Lower lobe of right lung (tissue), 2 donors: ENCODE results near the gene PCBP3. TPM values are rescaled to one million over a fixed set of nuclear protein-coding genes. Genes with fewer than 3 reads are reported as not detected.

Experiments used
- ATAC-seq, 2 donors: fragments of 200-7000 bp; cut with Tn5 transposase; one replicate each; pipeline ENCODE4 v1.9.1; 2020 to 2022; ENCODE audit warnings: mild to moderate bottlenecking in 2 of 2, moderate library complexity in 2 of 2
- DNase-seq: peaks from one replicate; pipeline ENCODE4 v3.0.0-alpha.2; 2020
- H3K27ac ChIP-seq: fragments of 200-600 bp; one replicate; pipeline ENCODE4 v1.8.0; 2022
- H3K27me3 ChIP-seq: fragments of 200-600 bp; one replicate; pipeline ENCODE4 v1.8.0; 2022; ENCODE audit warnings: low read depth
- H3K36me3 ChIP-seq: fragments of 200-600 bp; one replicate; pipeline ENCODE4 v1.8.0; 2022; ENCODE audit warnings: mild to moderate bottlenecking
- H3K4me1 ChIP-seq: fragments of 200-600 bp; one replicate; pipeline ENCODE4 v1.8.0; 2022
- H3K4me3 ChIP-seq: fragments of 200-600 bp; one replicate; pipeline ENCODE4 v1.8.0; 2022; ENCODE audit warnings: mild to moderate bottlenecking
- H3K9me3 ChIP-seq: fragments of 200-600 bp; one replicate; pipeline ENCODE4 v1.8.0; 2022
- intact Hi-C: fragments of 100-400 bp; cut with DNase I; formaldehyde crosslinking; loops from one replicate; pipeline ENCODE4 v1.11.0; 2022
- total RNA-seq: library from RNA; stranded (reverse); fragmentation: NEBNext Ultra II Directional; extraction: Animal tissue kit (Norgen Biotek cat#: 25700); gene quantifications from one replicate; pipeline ENCODE4 v1.2.1, GENCODE V29; 2021
- TF ChIP-seq, protein P1 (sequence below): fragments of 200-600 bp; IDR thresholded peaks from one replicate; pipeline ENCODE4 v1.8.0; 2022; ENCODE audit warnings: antibody characterized with exemption, mild to moderate bottlenecking
- donor health status: DM: no; HTN: yes; CAD: no; lungs with severe emphysema.

The PCBP3 gene
- total RNA-seq, 1 donor from 2014 or later: 4.5 TPM

DNA sequence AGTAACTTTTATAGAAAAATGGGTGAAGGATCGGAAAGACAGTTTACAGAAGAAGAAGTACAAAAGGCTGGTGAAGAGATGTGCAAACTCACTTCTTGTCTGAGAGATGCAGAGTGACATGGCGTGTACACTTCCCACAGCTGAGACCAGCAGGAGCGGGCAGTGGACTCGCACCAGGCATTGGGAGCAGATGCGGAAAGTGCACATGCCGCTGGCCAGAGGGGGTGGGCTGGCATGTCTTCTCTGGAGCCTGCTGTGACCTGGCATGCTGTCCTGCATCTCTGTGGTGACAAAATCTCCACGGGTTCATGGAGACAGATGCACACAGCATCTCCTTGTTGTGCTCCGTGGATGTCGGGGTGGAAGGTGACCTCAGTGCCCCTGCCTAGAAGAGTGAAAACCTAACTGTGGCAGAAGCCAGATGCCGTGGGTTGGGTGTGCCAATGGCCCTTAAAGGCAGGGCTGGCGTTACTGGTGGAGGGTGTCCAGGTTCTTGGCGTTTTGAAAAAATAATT, 209.4 kb downstream of the PCBP3 start:
- H3K4me3 ChIP-seq: no peak overlapping the region
- no peaks in the 10 kb centered on the region for H3K4me1 ChIP-seq
- no peaks in the 10 kb centered on the region for H3K27me3 ChIP-seq
- TF ChIP-seq, protein P1, sequence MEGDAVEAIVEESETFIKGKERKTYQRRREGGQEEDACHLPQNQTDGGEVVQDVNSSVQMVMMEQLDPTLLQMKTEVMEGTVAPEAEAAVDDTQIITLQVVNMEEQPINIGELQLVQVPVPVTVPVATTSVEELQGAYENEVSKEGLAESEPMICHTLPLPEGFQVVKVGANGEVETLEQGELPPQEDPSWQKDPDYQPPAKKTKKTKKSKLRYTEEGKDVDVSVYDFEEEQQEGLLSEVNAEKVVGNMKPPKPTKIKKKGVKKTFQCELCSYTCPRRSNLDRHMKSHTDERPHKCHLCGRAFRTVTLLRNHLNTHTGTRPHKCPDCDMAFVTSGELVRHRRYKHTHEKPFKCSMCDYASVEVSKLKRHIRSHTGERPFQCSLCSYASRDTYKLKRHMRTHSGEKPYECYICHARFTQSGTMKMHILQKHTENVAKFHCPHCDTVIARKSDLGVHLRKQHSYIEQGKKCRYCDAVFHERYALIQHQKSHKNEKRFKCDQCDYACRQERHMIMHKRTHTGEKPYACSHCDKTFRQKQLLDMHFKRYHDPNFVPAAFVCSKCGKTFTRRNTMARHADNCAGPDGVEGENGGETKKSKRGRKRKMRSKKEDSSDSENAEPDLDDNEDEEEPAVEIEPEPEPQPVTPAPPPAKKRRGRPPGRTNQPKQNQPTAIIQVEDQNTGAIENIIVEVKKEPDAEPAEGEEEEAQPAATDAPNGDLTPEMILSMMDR: no peak
- DNase-seq: no peak
- ATAC-seq: no peak
- no peaks in the 10 kb centered on the region for H3K36me3 ChIP-seq
- H3K27ac ChIP-seq: no peak overlapping the region
- intact Hi-C loops: no loop called here
- H3K9me3 ChIP-seq: no peaks in the 10 kb centered on the region

DNA sequence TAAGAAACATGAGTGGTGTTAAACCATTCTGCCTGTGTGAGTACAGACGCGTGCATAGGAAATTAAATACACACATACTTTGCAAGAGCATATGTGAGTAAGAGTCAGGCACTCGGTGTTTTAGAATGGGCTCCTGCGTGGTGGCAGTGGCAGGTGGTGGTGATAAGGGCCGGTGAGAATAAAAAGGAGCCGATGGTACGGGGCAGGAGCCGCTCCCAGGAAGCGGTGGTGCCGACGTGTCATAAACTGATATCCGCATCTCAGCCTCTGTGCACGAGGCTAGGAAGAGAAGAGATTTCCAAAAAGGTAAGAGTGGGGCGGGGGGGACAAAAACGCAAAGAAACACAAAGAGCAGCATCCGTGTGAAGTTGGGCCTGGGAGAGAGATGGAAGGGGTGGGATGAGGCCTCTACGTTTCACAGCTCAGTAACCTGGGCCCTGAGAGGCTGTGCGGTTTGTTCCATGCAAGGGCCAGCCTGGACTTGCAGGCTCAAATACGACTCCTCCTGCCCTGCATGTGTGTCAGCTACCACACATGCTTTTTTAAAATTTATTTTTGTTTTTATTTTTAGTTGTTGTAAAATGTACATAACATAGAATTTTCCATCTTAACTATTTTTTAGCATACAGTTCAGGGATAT, 210.3 kb downstream of the PCBP3 start:
- H3K4me3 ChIP-seq: no peak overlapping the region
- H3K9me3 ChIP-seq: no peaks in the 10 kb centered on the region
- H3K27ac ChIP-seq: no peak overlapping the region
- no peak for ATAC-seq
- H3K36me3 ChIP-seq: no peaks in the 10 kb centered on the region
- H3K4me1 ChIP-seq: no peaks in the 10 kb centered on the region
- no peak for DNase-seq
- H3K27me3 ChIP-seq: no peaks in the 10 kb centered on the region
- intact Hi-C loops: no loop called here
- TF ChIP-seq, protein P1: no peak

DNA sequence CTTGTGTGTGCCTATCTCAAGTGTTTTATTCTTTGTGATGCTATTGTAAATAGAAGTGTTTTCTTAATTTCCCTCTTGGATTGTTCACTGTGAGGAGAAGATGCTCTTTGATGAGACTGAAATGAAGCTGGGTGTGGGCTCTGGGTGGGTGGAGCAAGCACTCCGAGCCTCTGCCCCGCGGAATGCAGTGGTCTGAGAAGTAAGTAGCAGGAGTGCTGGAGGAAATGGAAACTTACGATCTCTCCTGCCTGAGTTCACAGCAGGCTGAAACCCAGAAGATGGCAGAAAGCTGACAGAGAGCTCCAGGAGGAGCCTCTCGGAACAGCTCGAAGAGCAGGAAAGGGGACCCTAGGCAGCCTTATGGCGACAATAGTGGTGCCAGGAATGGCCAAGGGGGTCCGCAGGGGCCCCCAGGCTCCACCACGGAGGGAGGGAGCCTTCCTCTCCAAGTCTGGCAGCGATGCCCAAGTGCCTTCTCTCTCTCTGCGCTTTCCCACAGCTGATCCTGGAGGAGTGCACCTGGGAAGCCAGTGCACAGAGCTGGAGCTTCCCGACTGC, 211.2 kb downstream of the PCBP3 start:
- Histone ChIP-seq H3K4me1 (no peaks in the 10 kb centered on the region), H3K27me3 (no peaks in the 10 kb centered on the region), H3K9me3 (no peaks in the 10 kb centered on the region), H3K36me3 (no peaks in the 10 kb centered on the region), H3K27ac (no peak overlapping the region), H3K4me3 (no peak overlapping the region)
- TF ChIP-seq, protein P1: no peak
- no peak for DNase-seq
- intact Hi-C loops: no loop called here
- ATAC-seq: no peak

DNA sequence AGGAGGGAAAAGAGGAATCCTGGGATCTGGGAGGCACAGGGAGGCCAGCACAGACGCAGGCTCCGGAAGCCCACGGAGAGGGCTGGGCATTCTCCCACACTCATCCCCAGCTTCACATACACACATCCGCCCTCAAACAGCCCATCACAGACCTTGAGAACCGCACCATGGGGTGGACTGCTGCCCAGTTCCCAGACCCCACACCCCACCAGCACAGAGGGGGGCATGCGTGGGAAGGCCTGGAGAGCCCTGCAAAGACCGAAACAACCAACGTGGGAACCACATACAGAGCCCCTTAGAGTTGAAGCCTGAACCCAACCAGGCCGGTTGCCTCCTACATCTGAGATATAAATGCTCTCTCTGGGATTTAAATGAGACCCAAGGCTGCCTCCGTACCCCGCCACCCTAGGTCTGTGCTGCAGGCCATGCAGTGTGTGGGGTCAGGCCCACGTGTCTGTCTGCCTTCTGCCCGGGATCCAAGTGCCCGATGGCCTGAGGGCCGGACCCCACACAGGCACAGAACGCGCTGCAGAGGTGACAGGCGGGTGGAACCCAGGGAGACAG, 211.8 kb downstream of the PCBP3 start:
- no peaks in the 10 kb centered on the region for H3K9me3 ChIP-seq
- no peaks in the 10 kb centered on the region for H3K27me3 ChIP-seq
- ATAC-seq: no peak
- TF ChIP-seq, protein P1: no peak
- no peaks in the 10 kb centered on the region for H3K4me1 ChIP-seq
- intact Hi-C loops: no loop called here
- no peak overlapping the region for H3K4me3 ChIP-seq
- no peak overlapping the region for H3K27ac ChIP-seq
- H3K36me3 ChIP-seq: no peaks in the 10 kb centered on the region
- DNase-seq: no peak

DNA sequence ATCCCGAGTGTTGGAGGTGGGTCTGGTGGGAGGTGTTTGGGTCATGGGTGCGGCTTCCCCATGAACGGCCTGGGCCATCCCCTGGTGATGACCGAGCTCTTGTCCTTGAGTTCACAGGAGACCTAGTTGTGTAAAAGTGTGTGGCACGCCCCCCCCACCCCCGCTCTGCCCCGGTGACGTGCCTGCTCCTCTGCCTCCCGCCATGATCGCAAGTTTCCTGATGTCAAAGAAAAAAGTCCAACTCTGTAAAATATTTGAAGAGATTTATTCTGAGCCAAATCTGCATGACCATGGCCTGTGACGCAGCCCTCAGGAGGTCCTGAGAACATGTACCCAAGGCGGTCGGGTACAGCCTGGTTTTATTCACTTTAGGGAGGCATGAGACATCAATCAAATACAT, 212.9 kb downstream of the PCBP3 start:
- Histone ChIP-seq H3K4me1 (no peaks in the 10 kb centered on the region), H3K36me3 (no peaks in the 10 kb centered on the region), H3K9me3 (no peaks in the 10 kb centered on the region), H3K4me3 (no peak overlapping the region), H3K27ac (no peak overlapping the region), H3K27me3 (no peaks in the 10 kb centered on the region)
- intact Hi-C loops: no loop called here
- TF ChIP-seq, protein P1: no peak
- no peak for ATAC-seq
- no peak for DNase-seq
